Measurements from ENCODE around the gene USP21.
A peak's percentile ranks its signal among the peaks of the same experiment; 100 is the strongest.

The USP21 gene

GRCh38 chr1:161193561-161194235 lies 34.4 kb downstream of the USP21 start:
- DNase-seq (ENCODE audit: low spot score) = no peak

- DNase-seq (ENCODE audit: low spot score) = no peak
These were observed 35.9 kb downstream of the USP21 start for GRCh38 chr1:161195171-161195570.

DNA sequence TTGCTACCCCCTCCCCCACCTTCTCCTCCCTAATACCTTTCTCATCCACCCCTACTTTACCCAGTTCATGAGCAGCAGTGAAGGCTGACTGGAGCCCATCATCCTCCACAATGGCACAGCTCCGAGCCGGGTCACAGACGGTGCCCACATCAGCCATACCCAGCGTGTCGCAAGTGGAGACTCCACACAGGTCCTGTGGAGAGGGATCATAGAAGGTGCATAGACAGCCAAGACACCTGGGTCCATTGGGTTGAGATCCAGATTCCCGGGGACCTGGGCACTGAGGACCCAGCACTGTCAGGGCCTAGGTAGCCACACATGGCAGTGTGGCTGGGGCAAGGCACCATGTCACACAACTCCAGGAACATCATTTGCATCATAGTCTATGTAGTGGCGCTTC lies 36.8 kb downstream of the USP21 start:
- DNase-seq (ENCODE audit: low spot score) = no peak

GRCh38 chr1:161196521-161197451 lies 37.5 kb downstream of the USP21 start:
- no peak for DNase-seq (ENCODE audit: low spot score)

- no peak for DNase-seq (ENCODE audit: low spot score)
These were observed 38.4 kb downstream of the USP21 start for GRCh38 chr1:161197560-161198193.

DNA sequence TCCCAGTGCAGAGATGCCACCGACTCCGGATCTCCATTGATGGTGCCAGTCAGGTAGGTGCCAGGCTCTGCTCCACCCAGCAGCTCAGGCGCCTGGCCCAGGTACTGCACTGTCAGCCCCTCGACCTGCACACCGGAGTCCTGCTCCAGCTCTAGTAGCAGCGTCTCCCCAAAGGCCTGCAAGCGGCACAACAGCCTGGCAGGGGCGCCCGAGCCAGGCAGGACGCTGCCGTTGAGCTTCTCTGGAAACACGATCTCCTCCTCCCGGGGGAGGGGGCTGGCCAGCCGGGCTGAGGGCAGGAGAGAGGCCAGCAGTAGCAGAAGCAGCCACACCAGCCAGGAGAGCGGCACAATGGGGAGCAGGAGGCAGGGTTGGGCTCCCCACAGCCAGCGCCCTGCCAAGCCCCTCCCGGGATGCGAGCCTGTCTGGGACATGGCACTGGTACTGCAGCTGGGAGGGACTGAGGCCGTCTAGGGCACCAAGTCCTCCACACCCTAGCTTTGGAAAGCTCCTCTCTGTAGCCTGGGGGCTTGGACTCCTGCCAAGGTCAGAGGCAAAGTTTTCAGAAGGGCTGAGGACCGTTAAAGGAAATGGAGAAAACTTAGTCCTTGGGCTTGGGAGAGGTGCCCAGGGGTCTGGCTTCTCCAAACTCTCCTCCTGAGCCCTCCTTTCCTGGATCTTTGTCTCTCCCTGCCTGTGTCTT lies 39.0 kb downstream of the USP21 start:
- no peak for DNase-seq (ENCODE audit: low spot score)

- no peak for DNase-seq (ENCODE audit: low spot score)
These were observed 39.7 kb downstream of the USP21 start, which contains the start of gene ADAMTS4 for GRCh38 chr1:161198897-161199431. Gene ADAMTS4 (minus strand): TSS chr1:161199054. CDS start chr1:161198627, 427 bp downstream.

- no peak for DNase-seq (ENCODE audit: low spot score)
These were observed 40.3 kb downstream of the USP21 start for GRCh38 chr1:161199506-161200139.

- no peak for DNase-seq (ENCODE audit: low spot score)
These were observed 41.2 kb downstream of the USP21 start for GRCh38 chr1:161200421-161200991.

DNA sequence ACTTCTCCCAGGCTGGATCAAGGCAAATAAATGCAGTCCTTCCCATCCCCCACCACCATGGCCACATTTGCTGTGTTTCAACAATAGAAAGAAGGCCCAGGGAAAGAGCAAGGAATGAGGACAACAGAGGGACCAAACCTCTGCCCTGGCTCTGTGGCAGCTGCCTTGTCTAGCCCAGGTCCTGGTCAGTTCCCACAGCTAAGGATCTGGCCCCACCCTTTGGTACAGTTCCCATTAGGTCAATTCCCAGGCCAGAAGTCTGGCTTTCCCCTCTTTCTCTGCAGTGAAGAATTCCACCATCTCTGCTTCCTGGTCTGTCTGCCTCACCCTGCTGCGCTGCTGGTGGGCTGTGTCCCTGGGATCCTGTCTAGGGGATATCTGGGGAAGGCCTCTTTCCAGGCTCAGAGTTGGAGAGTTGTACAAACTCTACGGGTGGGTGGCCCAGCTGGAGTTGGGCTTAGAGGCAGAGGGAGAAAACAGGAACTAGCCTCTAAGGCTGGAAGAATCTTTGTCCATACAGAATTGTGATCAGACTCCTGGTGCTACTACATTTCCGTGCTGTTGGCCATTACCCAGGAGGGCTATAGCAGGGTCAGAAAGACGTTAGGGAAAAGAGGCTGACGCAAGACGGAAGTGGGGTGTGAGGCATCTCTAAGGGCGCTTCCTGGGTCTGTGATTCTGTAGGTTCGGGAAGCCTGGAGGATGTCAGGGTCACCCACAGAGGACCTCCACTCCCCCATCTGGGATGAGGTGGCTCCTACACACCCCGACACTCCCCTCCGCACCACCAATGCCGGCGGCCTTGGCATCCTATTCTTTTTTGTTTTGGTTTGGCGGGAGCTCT lies 41.9 kb downstream of the USP21 start:
- DNase-seq (ENCODE audit: low spot score) = no peak

GRCh38 chr1:161201836-161202712 lies 42.8 kb downstream of the USP21 start, which contains the start of gene NDUFS2:
Gene NDUFS2 (plus strand): TSS chr1:161202367. CDS start chr1:161202386, 19 bp downstream.
- peak; percentile 93 for DNase-seq (ENCODE audit: low spot score)

GRCh38 chr1:161206411-161207140 lies 47.3 kb downstream of the USP21 start:
- no peak for DNase-seq (ENCODE audit: low spot score)

- no peak for DNase-seq (ENCODE audit: low spot score)
These were observed 47.9 kb downstream of the USP21 start for GRCh38 chr1:161207173-161207572.

DNA sequence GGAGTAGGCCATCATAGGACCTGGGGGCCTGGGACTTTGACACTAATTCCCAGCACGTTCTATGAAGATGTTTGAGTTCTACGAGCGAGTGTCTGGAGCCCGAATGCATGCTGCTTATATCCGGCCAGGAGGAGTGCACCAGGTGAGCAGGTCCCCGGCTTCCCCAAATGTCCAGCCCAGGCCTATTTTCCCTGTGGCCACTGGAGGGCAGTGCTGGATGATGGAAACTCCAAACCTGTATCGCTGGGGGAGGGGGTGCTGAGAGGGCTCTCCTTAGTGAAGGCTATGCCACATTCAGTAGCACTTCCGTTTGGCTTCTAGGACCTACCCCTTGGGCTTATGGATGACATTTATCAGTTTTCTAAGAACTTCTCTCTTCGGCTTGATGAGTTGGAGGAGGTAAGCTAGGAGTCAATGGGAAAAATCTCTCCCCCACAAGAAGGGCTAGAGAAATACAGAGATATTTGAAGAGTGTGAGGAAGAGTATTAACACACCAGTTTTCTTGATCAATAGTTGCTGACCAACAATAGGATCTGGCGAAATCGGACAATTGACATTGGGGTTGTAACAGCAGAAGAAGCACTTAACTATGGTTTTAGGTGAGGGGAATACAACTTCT lies 50.6 kb downstream of the USP21 start:
- DNase-seq (ENCODE audit: low spot score) = peak; percentile 72

- DNase-seq (ENCODE audit: low spot score) = no peak
These were observed 55.1 kb downstream of the USP21 start for GRCh38 chr1:161214369-161214768.

DNA sequence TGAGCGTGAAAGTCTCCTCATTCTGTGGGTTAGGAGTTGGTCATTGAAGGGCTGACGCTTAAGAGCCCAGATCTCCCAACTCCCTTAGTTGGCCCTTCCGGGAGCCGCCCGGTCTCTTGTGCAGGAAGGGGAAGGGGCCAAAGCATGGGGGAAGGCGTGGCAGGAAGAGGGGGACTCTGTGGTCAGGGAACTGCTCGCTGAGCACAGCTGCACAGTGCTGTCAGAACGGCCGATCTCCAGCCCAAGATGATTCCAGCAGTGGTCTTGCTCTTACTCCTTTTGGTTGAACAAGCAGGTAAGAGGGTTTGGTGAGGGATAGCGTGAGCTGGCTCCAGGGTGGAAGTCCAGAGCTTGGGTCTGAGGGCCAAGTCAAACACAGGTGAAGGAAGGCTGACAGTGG lies 55.8 kb downstream of the USP21 start, which contains the start of gene FCER1G:
Gene FCER1G, plus strand, starts transcription at position 220 of the 400 bp plus-strand sequence. Its CDS starts 27 bp downstream, at position 247.
- no peak for DNase-seq (ENCODE audit: low spot score)

All from germinal center (tissue), 1 donor.